Anterior cingulate cortex (tissue), 58 donors: ENCODE measurements around the gene TCIRG1.
A peak's percentile ranks its signal among the peaks of the same experiment; 100 is the strongest.
"Not testable (repeated sequence)": the region's sequence is repeated elsewhere in the genome, so short reads cannot be mapped to it uniquely, and the experiment has no call there.

ENCODE experiments used
- DNase-seq, 58 donors: peaks; one replicate each; lab custom pipeline; 2025; lab: John Stamatoyannopoulos, UW

Gene TCIRG1

DNA sequence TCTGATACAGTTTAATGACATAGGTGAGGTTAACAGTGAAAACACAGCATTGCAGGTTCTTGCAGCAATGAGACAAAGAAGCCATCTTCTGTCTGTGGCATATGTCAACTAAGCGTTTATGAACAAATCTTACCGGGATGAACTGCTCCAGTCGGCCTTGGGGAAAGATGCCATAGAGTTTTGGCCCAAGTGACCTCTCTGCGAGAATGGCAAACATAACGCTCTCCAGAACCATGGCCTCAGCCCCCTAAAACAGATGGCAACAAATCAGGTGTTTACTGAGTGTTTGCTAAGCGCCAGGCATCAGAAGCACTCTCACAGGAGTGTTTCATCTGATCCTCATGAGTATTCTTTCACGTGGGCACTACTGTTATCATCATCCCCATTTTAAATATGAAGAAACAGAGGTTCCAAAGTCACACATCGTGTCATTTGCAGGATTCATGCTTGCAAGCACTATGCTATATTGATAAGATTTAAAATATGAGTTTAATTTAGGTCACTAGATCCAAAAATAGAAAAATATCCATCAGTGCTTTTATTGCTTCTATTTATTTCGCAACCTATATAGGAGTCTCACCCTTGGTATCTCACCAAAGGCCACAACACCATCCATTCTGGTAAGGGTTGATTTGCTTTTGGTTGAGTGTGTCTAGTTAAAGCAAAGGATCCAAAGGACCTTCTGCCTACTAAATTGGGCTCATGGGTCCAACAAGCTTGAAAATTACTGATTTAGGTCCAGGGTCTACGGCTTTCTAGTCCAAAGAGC, 35.9 kb downstream of the TCIRG1 start:
- DNase-seq, result no peak

DNA sequence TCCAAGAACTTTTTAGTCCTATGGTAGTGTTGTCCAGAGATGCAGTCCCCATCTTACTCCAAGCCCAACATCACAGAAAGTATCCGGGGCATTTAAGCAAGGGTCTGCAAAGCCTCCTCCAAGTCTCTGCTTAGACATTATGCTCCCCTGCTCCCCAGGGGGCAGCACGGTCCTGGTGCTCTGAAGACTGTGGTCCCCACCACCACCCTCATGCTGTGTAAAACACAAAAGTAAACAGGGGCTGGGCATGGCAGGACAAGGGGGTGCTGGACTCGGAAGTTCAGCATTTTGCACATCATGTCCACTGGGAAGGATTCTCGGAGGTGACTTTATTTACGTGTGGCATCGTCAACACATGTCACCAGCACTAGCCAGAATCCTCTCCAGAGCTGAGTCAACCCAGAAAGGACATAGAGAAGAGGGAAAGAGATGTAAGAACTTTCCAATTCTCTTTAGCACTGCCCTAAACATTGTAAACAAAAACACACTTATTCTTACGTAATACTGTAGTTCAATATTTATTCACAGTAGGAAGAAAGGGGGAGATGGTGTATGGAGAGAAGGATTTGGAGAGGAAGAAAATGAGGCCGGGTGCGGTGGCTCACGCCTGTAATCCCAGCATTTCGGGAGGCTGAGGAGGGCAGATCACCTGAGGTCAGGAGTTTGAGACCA, 37.7 kb downstream of the TCIRG1 start:
- no peak for DNase-seq

DNA sequence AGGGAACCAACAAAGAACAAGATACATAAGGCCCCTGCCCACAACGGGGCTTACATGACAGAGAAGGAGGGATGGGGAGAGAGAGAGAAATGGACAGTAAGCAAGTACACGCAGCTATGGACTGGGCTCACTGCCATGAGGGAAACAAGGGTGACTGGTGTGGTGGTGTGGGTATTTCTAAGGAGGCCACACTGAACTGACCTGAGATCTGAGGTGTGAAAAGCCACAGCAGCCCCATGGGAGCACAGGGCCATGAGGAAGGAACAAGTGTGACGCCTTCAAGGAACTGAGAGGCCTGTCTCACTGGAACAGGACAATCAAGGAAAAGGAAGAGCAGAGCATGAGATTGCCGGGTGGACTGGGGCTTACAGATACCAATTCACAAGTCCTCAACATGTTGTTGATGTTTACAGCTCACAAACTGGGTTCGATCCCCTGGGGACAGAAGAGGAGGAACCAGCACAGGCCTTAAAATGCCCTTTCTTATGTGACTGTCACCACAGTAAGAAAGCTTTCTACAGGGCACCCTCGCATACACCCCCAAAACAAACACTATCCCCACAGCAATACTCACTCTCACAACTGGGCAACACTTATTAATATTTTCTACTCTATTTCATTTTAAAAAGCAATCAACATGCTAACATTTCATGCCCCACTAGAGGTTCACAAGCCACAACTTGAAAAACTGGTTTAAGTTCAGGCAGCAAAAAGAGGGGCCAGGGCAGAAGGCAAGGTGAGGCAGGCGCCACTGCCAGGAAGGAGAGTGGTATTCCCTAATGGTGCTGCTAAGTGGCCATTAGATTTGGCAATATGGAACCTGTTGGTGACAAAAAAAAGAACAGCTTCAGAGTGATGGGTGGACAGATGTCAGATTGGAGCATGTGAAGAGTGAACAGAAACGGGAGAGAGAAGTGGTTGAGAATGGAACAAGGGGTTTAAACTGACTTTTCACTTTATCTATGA, 39.1 kb downstream of the TCIRG1 start:
- DNase-seq, result no peak

DNA sequence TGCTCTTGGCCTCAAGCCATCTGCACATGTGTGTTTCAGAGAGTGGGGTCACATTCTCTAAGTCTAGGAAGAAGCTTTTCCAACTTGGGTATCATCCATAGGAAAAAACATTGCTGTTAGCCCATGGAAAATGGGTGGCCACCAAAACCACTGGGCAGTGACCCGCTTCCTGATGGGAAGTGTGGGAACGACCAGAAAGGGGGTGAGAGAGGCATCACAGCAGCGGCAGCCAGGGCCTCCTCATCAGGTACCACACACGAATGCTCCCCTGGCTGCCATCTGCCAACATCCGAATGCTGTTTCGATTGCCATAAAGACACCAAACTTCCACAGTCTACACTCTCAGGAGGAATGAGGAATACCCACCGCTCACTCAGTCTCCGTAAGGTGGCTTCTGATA, 42.0 kb downstream of the TCIRG1 start:
- DNase-seq, result no peak

DNA sequence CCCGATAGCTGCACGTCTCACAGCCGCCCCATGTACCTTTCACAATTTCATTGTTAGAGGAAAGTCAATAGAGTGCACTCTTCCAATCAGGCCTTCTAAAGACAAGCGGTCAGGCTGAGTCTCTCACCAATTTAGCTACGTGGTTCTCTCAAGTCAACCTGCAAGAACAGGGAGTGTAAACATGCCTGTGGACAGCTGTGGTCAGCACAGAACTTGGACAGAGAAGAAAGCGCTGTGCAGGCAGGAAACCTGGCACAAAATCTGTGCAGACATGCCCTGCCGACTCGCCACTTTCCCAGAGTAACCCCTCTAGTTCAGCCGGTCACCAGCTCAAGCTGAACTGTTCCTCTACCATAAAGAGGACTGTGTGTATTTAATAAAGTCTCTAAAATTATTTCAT, 42.9 kb downstream of the TCIRG1 start:
- DNase-seq, result no peak

DNA sequence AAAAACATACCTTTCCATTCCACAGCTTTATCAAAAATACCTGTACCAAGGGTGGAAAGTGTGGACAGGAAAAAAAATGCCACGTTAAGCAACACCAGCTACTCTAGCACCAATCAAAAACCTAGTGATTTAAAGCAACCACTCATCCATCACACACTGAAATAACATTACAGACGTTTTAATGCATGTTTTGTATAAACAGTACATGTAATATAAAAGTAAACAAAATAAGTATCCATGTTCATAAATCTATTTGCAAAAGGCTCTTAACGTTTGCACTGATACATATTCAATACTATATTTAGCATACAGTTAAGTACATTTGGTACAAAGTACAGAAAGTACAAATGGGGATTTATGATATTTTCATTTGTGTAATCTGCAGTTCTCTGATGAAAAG, 43.7 kb downstream of the TCIRG1 start:
- DNase-seq, result no peak

DNA sequence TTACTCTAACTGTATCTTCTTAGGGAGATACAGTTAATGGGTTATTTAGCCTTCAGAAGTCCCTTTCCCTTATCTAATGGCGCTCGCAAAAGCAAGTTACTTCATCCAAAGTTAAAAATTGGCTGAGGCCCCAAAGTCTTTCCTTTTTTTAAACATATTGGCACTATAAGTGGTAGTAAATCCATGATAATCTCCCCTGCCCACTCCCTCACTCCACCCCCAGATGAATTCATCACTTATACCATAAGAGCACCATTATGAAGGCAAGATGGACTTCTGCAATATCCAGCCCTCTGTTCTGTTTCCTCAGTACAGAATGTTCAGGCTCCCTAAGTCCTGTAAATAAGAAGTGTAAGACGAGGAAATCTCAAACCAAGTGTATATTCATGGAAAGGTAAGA, 44.7 kb downstream of the TCIRG1 start:
- DNase-seq, result no peak

DNA sequence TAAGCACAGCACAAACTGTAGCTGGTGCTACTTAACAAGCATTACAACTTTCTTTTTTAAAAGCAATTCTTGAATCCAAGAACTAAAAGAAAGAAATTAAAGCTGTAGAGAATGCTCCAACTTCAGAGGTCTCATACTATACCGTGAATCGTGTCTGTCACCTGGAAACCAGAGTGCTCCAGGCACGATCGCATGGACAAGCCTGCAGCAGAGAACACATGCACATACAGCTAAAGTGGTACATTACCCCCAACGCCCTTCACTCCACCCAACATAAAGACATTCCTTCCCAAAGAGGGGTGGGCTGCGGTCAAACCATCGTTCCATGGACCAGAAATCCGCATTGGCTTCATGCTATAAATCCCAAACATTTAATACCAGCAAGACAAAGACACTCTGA, 50.9 kb downstream of the TCIRG1 start:
- DNase-seq, result no peak

DNA sequence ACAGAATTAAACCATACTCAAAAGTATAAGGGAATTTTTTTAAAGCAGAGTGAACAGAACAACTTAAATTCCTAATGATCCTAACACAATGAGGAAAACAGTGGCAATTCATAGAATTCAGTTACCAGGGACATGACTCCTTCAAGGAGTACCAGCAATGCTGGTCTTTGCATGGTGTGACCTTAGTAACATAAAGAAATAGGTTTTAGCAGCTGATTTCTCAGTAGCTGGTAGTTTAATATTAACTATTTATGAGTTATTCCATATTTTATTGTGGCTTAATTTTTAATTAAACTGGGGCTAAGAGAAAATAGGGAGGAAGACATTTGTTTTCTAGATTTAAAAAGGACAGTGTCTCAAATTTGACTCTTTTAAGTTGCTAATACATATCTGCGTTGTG, 51.5 kb downstream of the TCIRG1 start:
- no peak for DNase-seq

DNA sequence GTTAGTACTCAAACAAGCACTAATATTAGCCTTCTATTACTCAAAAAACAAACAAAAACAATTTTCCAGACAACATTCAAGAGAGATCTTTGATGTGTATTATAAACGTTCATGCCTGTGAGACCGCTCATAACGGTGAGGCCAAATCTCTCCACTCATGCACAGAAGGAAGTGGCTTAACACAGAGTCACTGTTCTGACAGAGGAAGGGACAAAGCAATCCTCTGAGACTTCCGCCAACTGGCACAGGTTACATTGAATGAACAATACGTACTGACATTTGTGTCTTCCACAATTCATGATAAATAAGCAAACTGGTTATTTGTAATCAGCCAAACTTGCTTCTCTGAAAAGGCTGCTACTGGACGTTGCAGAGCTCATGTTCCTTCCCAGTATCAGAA, 51.9 kb downstream of the TCIRG1 start:
- DNase-seq, result peak in 30 of 58 donors; percentile 7 to 86 (median 39)

DNA sequence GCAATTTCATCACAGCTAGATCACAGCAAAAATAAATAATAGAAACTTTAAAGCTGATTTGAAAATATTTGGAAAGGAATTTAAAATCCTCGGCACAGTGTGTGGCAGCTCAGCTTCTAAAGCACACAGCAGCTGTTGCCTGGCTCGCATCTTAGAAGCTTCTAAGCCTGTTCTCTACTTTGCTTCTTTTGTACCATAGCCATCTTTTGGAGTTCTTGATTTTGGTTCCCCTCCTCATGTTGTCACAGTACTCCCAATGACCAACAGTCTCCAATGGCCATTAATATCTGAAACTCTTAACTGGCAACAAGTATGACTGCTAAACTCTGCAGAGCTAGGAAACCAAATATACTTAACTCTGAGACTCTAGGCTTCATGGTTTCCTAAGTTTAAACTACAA, 53.6 kb downstream of the TCIRG1 start:
- no peak for DNase-seq

DNA sequence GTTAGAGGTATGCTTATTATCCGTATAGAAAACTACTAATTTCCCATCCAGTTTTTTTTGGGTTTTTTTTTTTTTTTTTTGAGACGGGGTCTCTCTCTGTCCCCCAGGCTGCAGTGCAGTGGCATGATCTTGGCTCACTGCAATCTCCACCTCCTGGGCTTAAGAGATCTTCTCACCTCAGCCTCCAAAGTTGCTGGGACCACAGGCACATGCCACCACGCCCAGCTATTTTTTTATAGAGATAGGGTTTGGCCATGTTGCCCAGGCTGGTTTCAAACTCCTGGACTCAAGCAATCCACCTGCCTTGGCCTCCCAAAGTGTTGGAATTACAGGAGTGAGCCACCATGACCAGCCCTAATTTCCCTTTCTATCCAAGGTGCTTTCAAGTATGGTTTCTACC, 54.1 kb downstream of the TCIRG1 start:
- not testable (repeated sequence) for DNase-seq

DNA sequence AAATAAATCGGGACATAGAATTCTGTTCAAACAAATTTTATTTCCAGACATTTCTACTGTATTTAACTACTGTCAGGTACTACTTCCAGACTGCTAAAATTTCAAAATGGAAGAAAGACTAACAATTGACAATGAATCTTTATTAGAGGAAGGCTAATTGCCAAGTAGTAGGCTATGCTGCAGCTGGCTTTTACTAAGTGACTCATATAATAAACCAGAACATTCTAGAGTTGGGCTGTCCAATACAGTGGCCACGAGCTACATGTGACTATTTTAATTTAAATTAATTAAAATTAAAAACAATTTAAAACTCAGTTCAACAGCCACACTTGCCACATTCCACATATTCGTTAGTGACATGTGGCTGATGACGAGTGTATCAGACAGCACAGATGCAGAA, 54.7 kb downstream of the TCIRG1 start:
- peak in 1 of 58 donors; percentile 28 for DNase-seq

DNA sequence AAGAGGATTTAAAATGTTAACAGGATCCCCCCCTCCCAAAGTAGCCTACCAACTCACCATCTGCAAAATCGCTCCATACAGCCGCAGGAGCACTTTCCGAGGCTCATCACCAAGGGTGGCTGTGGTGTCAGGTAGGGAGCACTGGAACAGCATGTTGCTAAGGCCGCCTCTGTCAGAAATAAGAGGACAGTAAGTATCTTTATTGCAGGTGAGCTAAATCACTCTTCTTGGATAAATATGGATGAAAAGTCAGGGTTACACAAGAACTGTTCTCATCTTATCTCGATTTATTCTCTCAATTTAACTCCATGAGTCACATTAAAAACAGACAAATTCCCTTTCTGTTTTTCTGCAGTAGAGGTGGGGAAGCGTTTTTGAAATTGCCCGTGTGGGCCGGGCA, 58.1 kb downstream of the TCIRG1 start:
- no peak for DNase-seq

DNA sequence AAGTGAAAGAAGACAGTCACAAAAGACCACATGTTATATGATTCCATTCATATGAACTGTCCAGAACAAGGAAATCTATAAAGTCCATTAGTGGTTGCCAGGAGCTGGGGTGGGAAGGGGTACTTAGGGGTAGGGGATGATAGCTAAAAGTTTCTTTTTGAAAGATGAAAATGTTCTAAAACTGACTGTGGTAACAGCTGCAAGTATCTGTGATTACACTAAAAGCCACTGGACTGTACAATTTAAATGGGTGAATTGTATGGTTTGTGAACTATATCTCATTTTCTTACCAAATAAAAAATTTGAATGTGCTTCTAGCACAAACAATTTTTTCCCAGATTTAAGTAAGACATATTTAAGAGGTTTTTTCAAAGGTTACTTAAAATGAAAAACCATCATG, 60.2 kb downstream of the TCIRG1 start:
- no peak for DNase-seq

DNA sequence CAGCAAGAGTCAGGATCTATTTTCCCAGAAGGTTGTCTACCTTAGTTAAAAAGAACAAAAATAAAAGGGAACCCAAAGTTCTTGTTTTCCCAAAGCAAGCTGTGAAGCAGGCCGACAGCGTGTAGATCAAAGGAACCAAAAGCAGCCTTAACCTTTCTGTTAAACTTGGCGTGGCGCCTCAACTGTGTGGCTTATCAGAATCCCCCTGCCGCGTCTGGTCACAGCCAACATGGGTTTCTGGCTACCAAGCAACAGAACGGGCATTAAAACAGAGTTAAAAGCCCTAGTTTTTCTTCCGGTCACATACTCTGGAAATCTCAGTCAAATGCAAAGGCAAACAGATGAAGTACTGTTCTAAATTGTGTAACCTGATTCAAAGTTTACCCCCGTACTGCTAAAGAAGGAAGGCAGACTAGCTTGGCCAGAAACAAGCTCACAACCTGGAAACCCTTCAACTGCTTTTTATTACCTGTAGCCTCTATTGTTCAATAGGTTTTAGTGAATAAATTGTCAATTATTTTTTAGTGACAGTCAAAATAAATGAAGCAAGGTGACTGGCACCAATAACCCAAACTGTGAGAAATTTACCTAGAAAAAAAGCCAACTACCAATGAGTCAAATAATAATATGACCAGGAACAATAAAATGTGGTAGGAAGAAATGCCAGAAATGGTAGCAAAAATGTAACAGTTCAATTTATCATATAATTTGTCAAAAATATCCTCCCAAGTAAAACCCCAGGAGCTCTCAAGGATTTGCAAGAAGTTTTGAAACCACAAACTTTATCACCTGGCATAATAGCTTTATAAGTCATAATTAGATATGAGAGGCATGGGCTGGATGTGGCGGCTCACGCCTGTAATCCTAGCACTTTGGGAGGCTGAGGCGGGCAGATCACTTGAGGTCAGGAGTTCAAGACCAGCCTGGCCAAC, 60.9 kb downstream of the TCIRG1 start:
- peak in 3 of 58 donors; percentile 19 to 36 (median 21) for DNase-seq
